ENCODE results near the gene MARK2.

MARK2 gene

GRCh38 chr11:63922673-63923192, 83.8 kb downstream of the MARK2 start:
- no peak for DNase-seq (ENCODE audit: low read depth in 2 of 2)

DNA sequence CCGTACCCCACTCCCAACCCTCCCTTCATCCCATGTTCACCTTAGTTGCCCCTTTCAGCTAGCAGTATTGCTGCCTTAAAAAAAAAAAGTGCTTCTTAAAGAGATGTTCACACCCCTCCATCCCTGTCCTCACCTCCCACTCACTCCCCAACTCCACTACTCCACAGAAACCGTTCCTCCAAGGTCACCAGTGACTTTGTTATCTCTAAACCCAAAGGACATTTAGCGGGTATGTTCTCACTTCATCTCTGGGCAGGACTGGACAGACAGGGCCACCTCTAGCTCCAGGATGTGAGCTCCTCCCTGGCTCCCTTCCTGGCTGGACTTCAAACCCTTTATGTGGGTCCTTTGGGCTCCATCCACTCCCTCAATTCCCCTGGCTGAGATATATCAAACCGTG, 84.4 kb downstream of the MARK2 start:
- no peak for DNase-seq (ENCODE audit: low read depth in 2 of 2)

- DNase-seq (ENCODE audit: low read depth in 2 of 2) = no peak
Measured at GRCh38 chr11:63929616-63930015, 90.7 kb downstream of the MARK2 start.

DNA sequence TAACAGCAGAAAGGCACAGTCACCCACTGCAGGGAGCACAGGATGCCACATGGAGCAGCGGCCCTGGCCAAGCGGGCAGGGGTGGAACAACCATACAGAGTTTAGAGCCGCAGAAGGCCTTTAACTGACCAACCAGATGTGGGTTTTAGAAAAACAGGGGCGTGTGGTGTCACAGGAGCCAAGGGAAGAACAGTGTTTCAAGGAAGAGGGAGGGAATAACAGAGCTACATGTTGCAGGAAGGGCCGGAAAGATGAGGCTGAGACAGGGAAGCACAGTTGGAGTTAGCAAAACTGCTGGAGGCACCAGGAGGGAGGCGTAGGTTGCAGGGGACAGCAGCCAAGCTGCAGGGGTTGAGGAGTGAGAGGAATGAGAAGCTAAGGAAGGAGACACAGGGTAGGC, 92.1 kb downstream of the MARK2 start:
- no peak for DNase-seq (ENCODE audit: low read depth in 2 of 2)

GRCh38 chr11:63931876-63932275, 93.0 kb downstream of the MARK2 start:
- no peak for DNase-seq (ENCODE audit: low read depth in 2 of 2)

GRCh38 chr11:63933459-63933858, 94.5 kb downstream of the MARK2 start:
- no peak for DNase-seq (ENCODE audit: low read depth in 2 of 2)

GRCh38 chr11:63937713-63938478, 99.0 kb downstream of the MARK2 start:
- no peak for DNase-seq (ENCODE audit: low read depth in 2 of 2)

- DNase-seq (ENCODE audit: low read depth in 2 of 2) = peak; percentile 85 to 86
Measured at GRCh38 chr11:63938479-63939396, 99.8 kb downstream of the MARK2 start, which contains the start of gene NAA40. Gene NAA40 (plus strand): TSS chr11:63939002. CDS start chr11:63939097, 95 bp downstream.

DNA sequence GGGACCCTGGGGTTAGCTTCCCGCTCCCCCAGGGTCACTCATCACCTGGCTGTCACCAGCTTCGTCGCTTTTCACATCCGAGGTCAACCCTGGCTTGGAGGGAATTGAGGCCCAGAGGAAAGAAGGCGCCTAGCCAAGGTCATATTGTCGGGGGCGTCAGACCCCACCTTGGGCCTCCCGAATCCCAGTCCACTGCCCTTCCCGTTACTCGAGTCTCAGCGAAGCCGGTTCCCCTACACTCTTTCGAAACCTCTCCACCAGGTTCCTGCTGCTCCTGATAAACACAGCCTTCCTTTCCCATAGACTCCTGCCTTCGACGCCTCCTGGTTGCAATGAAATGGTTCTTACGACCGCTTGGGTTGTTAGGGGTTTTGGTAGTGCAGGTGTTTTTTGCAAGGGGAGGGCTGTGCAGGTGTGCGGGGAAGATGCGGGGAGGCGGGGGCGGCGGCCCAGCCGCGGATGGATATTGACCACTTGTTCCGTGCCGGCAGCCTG, 100.5 kb downstream of the MARK2 start:
- DNase-seq (ENCODE audit: low read depth in 2 of 2) = no peak

- no peak for DNase-seq (ENCODE audit: low read depth in 2 of 2)
Measured at GRCh38 chr11:63940786-63941185, 101.9 kb downstream of the MARK2 start.

GRCh38 chr11:63941901-63942300, 103.0 kb downstream of the MARK2 start:
- DNase-seq (ENCODE audit: low read depth in 2 of 2) = no peak

DNA sequence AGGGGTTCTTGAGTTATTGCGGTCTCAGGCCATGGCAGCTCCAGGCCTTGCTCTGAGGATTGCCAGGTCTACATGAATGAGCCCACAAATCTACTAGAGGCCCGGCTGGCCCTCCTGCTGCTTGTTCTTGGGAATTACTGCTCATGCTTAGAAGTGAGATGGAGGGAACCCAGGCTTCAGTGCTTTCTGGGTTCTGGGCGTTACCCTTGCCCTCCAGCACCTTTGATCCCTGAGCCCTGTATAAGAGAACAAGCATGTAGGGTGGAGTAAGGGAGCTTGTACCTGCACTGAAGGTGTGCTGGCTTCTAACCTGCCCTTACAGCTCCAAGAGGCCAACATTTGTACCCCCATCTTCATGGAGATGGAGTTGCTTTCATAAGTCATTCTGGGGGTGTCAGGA, 103.9 kb downstream of the MARK2 start:
- DNase-seq (ENCODE audit: low read depth in 2 of 2) = no peak

- DNase-seq (ENCODE audit: low read depth in 2 of 2) = no peak
Measured at GRCh38 chr11:63944987-63945386, 106.1 kb downstream of the MARK2 start.

GRCh38 chr11:63945477-63946163, 106.7 kb downstream of the MARK2 start:
- peak; percentile 36 to 40 for DNase-seq (ENCODE audit: low read depth in 2 of 2)

DNA sequence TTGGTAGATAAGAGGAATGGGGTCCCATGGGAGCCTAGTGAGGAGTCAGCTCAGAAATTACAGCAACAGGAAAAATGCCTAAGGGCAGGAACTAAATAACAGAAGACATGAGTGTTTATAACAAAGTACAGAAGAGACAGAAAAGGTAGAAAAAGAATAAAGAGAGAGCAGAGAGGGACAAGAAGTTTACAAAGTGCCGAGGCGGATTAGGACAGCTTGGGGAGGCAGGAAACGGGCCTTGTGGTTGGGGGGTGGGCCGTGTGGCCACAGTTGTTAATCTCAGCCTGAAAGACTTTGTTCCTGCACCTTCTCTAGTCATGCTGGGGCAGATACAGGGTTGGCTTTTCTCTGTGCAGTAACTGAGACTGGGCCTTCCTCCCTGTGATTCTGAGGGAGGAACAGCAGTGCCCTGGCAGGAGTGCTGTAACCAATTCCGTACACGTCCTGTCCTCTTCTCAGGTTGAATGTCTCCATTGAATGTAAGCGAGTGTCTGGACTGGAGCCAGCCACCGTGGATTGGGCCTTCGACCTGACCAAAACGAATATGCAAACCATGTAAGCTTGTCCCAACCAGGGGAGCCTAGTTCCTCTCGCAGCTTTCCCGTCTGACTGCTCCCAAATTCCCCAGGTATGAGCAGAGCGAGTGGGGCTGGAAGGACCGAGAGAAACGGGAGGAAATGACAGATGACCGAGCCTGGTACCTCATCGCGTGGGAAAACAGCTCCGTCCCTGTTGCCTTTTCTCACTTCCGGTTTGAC, 113.0 kb downstream of the MARK2 start:
- DNase-seq (ENCODE audit: low read depth in 2 of 2) = no peak

DNA sequence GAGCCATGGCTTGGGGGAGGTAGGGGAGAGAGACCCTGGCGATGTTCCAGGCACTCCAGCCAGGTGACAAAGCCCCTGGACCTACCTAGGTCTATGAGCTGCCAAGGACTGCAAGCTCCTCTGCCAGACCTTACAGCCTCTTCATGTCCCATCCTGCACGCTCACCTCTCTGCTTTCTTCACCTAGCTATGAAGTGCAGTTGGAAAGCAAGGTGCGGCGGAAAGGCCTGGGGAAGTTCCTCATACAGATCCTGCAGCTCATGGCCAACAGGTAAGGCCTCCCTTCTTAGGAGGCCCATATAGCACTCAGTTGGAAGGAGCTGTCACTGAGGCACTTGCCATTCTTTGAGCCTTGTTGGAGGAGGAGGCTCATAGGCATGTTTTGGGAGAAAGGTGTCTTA, 113.7 kb downstream of the MARK2 start:
- DNase-seq (ENCODE audit: low read depth in 2 of 2) = no peak

DNA sequence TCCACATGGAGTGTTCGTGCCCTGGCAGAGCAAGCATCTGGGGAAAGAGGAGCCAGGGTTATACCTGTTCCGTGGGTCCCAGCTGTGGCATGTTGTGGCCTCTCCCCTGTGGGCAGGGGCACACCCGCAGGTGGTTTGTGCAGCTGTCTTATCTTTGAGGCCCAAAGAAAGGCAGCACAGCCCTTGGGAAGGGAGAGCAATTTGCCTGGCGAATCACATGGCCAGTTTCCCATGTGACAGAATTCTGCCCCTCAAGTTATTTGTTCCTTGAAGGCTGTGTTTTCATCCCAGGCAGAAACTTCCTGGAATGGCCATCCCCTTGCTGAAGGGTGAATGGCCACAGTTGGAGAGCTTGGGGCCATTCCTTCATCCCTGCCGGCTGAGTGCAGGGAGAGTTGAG, 119.1 kb downstream of the MARK2 start:
- DNase-seq (ENCODE audit: low read depth in 2 of 2) = no peak

Data from fibroblast of skin of left quadriceps (primary cell).